NCI-H748 (cell line): ENCODE results near the gene ZNF790.

Source experiments
- DNase-seq: peaks from one replicate; lab custom pipeline; 2025; ENCODE audit not compliant: unreplicated experiment; lab: John Stamatoyannopoulos, UW

The ZNF790 gene

GRCh38 chr19:36772311-36773222, 65.6 kb downstream of the ZNF790 start, which contains the start of gene ZNF850:
Gene ZNF850 (minus strand): TSS chr19:36772807. CDS start chr19:36762606, 10,201 bp downstream.
- peak; percentile 97 for DNase-seq

DNA sequence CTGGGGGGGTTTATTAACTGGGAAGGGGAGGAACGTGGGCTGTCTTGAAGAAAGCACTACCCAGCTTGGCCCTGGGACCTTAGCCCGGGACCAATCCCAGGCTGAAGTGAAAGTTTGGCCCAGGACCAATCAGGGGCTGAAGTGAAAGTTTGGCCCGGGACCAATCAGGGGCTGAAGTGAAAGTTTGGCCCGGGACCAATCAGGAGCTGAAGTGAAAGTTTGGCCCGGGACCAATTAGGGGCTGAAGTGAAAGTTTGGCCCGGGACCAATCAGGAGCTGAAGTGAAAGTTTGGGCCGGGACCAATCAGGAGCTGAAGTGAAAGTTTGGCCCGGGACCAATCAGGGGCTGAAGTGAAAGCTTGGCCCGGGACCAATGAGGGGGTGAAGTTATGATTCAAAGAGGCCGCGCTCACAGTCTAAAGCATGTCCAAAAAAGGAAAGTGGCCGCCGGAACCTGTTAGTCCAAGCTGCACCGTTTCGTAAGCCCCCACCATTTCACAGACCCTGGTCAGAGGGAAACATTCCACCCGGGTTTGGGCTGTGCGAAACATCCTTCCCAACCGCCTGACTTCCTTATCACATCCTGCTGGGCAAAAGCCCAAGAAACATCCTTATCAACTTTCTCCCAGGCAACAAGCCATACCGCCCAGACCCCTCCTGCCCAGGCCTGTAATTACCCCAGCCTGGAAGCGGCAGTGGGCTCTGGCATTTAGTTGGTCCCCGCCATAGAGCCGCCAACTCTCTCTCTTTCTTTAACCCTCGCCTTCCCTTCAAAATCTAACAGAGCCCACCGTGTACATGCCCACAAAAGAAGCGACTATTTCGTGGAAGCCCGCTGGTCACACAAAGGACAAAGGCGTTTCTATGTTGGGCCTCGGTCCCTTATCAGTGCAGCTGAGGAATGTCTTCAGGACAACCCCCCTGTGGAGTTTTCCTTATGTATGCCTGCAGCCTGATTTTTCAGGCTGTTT, 66.6 kb downstream of the ZNF790 start:
- DNase-seq, result peak; percentile 42
